Neural progenitor cell (in vitro differentiated cells): ENCODE data around the gene NFS1. TPM values are rescaled to one million over a fixed set of nuclear protein-coding genes. Genes with fewer than 3 reads are reported as not detected.

Experiments
- DNase-seq: peaks from one replicate; pipeline ENCODE4 v3.0.0-alpha.2; 2016; ENCODE audit warnings: low spot score
- H2AFZ ChIP-seq: fragments of 200-600 bp; sonication (generic); replicated peaks from 2 replicates; pipeline ENCODE4 v1.6.1; 2016; ENCODE audit warnings: antibody characterized with exemption
- H3F3A ChIP-seq: fragments of 200-600 bp; sonication (generic); 2 replicates; pipeline ENCODE4 v1.6.1; 2016; ENCODE audit warnings: antibody characterized with exemption, low read depth
- H3K27ac ChIP-seq: fragments of 200-600 bp; sonication (generic); 2 replicates; pipeline ENCODE4 v1.5.1; 2016; ENCODE audit warnings: mild to moderate bottlenecking
- H3K27me3 ChIP-seq: fragments of 200-600 bp; sonication (generic); 2 replicates; pipeline ENCODE4 v1.6.1; 2016; ENCODE audit warnings: mild to moderate bottlenecking, moderate library complexity
- H3K36me3 ChIP-seq: fragments of 200-600 bp; sonication (generic); 2 replicates; pipeline ENCODE4 v1.5.1; 2016
- H3K4me1 ChIP-seq: fragments of 200-600 bp; sonication (generic); 2 replicates; pipeline ENCODE4 v1.6.1; 2016; ENCODE audit warnings: mixed run types
- H3K4me2 ChIP-seq: fragments of 200-600 bp; sonication (generic); 2 replicates; pipeline ENCODE4 v1.6.1; 2016
- H3K4me3 ChIP-seq: fragments of 200-600 bp; sonication (generic); 2 replicates; pipeline ENCODE4 v1.5.1; 2016
- H3K79me2 ChIP-seq: fragments of 200-600 bp; sonication (generic); 2 replicates; pipeline ENCODE4 v1.6.1; 2016; ENCODE audit warnings: low read depth
- H3K9ac ChIP-seq: fragments of 200-600 bp; sonication (generic); 2 replicates; pipeline ENCODE4 v1.6.1; 2016
- H3K9me3 ChIP-seq: fragments of 200-600 bp; sonication (generic); 2 replicates; pipeline ENCODE4 v1.5.1; 2016; ENCODE audit warnings: low read depth
- H4K20me1 ChIP-seq: fragments of 200-600 bp; sonication (generic); 2 replicates; pipeline ENCODE4 v1.6.1; 2016; ENCODE audit warnings: low read depth
- H3K27ac Mint-ChIP-seq: 3 replicates; pipeline ENCODE4 v1.8.0; 2021; ENCODE audit warnings: mixed read lengths
- H3K27me3 Mint-ChIP-seq: 2 replicates; pipeline ENCODE4 v1.8.0; 2022; ENCODE audit warnings: low read depth, mild to moderate bottlenecking, inconsistent platforms, moderate library complexity, mixed read lengths; ENCODE audit not compliant: insufficient read depth
- H3K36me3 Mint-ChIP-seq: 3 replicates; pipeline ENCODE4 v1.8.0; 2021; ENCODE audit warnings: mixed read lengths
- H3K4me1 Mint-ChIP-seq: 3 replicates; pipeline ENCODE4 v1.8.0; 2021; ENCODE audit warnings: mixed read lengths
- H3K4me3 Mint-ChIP-seq: 3 replicates; pipeline ENCODE4 v1.8.0; 2021; ENCODE audit warnings: mild to moderate bottlenecking, moderate library complexity, mixed read lengths
- H3K9me3 Mint-ChIP-seq: 3 replicates; pipeline ENCODE4 v1.8.0; 2020; ENCODE audit warnings: mixed read lengths
- EZH2 ChIP-seq: fragments of 200-600 bp; sonication (generic); IDR thresholded peaks from 2 replicates; pipeline ENCODE4 v1.6.1; 2017; ENCODE audit warnings: antibody characterized with exemption, mild to moderate bottlenecking, moderate library complexity
- EZH2phosphoT487 ChIP-seq: fragments of 200-600 bp; sonication (generic); IDR thresholded peaks from 2 replicates; pipeline ENCODE4 v1.6.1; 2017; ENCODE audit warnings: antibody characterized with exemption
- total RNA-seq: library from RNA; depleted of rRNA; stranded (reverse); fragments of >200 nt; gene quantifications from 2 replicates; pipeline ENCODE4 v1.2.3, GENCODE V29; 2015; ENCODE audit warnings: low replicate concordance
- TF ChIP-seq, protein P1 (sequence below): fragments of 200-600 bp; sonication (generic); IDR thresholded peaks from 2 replicates; pipeline ENCODE4 v1.5.1; 2017; ENCODE audit warnings: antibody characterized with exemption, mild to moderate bottlenecking

NFS1 gene
- total RNA-seq, 1 donor from 2014 or later = 21.7 TPM

DNA sequence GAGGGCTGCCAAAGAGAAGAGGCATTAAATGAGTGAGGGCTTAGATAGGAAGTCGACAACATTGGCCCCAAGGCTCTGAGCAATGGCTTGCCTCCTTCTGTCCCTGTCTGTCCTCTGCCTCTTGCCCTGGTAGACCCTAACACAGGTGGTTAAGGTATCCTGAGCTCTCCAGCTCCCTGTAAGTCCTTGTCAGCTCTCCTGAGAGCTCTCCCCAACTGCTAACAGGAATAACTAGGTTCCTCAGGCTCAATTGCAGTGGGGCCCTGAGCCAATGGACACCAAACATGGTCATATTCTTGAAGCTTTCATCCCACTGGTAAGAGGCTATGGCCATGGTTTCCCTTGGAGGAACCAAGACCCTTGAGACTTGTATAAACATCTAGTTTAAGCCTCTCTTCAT is 29.5 kb downstream of the NFS1 start:
- H3K4me3 ChIP-seq = no peak overlapping the region
- no peak for DNase-seq
- no peak overlapping the region for H3K27ac ChIP-seq
- H3K4me1 Mint-ChIP-seq = peaks cover 3% of the 10 kb centered on the region
- H3K27me3 ChIP-seq = no peaks in the 10 kb centered on the region
- H3K27me3 Mint-ChIP-seq = peaks cover 4% of the 10 kb centered on the region
- H3K9ac ChIP-seq = no peak overlapping the region
- H3K9me3 Mint-ChIP-seq = no peaks in the 10 kb centered on the region
- no peaks in the 10 kb centered on the region for H3K4me1 ChIP-seq
- no peaks in the 10 kb centered on the region for H3K9me3 ChIP-seq
- H3F3A ChIP-seq = peaks cover 3% of the 10 kb centered on the region
- no peaks in the 10 kb centered on the region for H4K20me1 ChIP-seq
- no peak overlapping the region for H3K4me3 Mint-ChIP-seq
- H3K79me2 ChIP-seq = peaks cover under 1% of the 10 kb centered on the region
- H2AFZ ChIP-seq = no peak overlapping the region
- no peak overlapping the region for H3K4me2 ChIP-seq
- peaks cover 25% of the 10 kb centered on the region for H3K36me3 Mint-ChIP-seq
- H3K27ac Mint-ChIP-seq = no peak overlapping the region
- no peaks in the 10 kb centered on the region for H3K36me3 ChIP-seq
- TF ChIP-seq, protein P1, sequence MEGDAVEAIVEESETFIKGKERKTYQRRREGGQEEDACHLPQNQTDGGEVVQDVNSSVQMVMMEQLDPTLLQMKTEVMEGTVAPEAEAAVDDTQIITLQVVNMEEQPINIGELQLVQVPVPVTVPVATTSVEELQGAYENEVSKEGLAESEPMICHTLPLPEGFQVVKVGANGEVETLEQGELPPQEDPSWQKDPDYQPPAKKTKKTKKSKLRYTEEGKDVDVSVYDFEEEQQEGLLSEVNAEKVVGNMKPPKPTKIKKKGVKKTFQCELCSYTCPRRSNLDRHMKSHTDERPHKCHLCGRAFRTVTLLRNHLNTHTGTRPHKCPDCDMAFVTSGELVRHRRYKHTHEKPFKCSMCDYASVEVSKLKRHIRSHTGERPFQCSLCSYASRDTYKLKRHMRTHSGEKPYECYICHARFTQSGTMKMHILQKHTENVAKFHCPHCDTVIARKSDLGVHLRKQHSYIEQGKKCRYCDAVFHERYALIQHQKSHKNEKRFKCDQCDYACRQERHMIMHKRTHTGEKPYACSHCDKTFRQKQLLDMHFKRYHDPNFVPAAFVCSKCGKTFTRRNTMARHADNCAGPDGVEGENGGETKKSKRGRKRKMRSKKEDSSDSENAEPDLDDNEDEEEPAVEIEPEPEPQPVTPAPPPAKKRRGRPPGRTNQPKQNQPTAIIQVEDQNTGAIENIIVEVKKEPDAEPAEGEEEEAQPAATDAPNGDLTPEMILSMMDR = no peak
- TF ChIP-seq EZH2 = no peak
- TF ChIP-seq EZH2phosphoT487 = no peak

DNA sequence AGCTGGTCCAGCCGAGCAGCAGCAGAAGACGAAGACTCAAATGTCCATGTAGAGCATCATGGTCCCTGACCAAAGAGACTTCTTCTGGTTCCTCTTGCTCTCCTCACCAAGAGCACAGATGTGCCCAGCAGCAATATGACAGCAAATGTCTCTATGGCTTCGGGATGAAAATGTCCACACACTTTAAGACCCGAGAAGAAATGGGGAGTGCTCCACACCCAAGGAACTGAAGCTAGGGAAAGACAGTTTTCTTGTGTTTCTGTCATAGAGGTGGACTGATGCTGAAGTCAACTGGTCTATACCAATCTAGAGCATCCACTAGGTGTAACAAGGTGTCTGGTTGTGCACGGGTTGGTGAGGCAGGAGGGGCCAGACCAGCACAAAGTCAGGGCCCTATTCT is 29.9 kb downstream of the NFS1 start:
- H3K36me3 Mint-ChIP-seq = peaks cover 25% of the 10 kb centered on the region
- peaks cover 3% of the 10 kb centered on the region for H3K4me1 Mint-ChIP-seq
- Histone ChIP-seq H3K4me1 (no peaks in the 10 kb centered on the region), H3K4me3 (no peak overlapping the region), H3K27ac (no peak overlapping the region), H2AFZ (no peak overlapping the region), H3F3A (peaks cover 5% of the 10 kb centered on the region), H3K36me3 (no peaks in the 10 kb centered on the region), H3K9ac (no peak overlapping the region), H4K20me1 (peaks cover 1% of the 10 kb centered on the region), H3K27me3 (no peaks in the 10 kb centered on the region), H3K4me2 (no peak overlapping the region), H3K79me2 (peaks cover 5% of the 10 kb centered on the region), H3K9me3 (no peaks in the 10 kb centered on the region)
- H3K27ac Mint-ChIP-seq = no peak overlapping the region
- peaks cover 4% of the 10 kb centered on the region for H3K27me3 Mint-ChIP-seq
- no peak for DNase-seq
- H3K9me3 Mint-ChIP-seq = no peaks in the 10 kb centered on the region
- TF ChIP-seq EZH2 (no peak), EZH2phosphoT487 (no peak)
- TF ChIP-seq, protein P1 = no peak
- H3K4me3 Mint-ChIP-seq = no peak overlapping the region

GRCh38 chr20:35665949-35666288 is 33.2 kb downstream of the NFS1 start:
- TF ChIP-seq EZH2 (no peak), EZH2phosphoT487 (no peak)
- TF ChIP-seq, protein P1 = no peak
- Mint-ChIP-seq H3K4me1 (peaks cover 25% of the 10 kb centered on the region), H3K27me3 (peaks cover 5% of the 10 kb centered on the region), H3K27ac (no peak overlapping the region), H3K4me3 (peak overlapping the region; percentile 55), H3K9me3 (peaks cover 5% of the 10 kb centered on the region), H3K36me3 (peaks cover 28% of the 10 kb centered on the region)
- Histone ChIP-seq H3K9ac (no peak overlapping the region), H3K27ac (no peak overlapping the region), H3K4me3 (no peak overlapping the region), H3K4me2 (no peak overlapping the region), H3K79me2 (peaks cover 38% of the 10 kb centered on the region), H2AFZ (no peak overlapping the region), H3K4me1 (peaks cover 23% of the 10 kb centered on the region), H3F3A (peaks cover 10% of the 10 kb centered on the region), H3K36me3 (no peaks in the 10 kb centered on the region), H3K27me3 (no peaks in the 10 kb centered on the region), H4K20me1 (peaks cover 34% of the 10 kb centered on the region), H3K9me3 (no peaks in the 10 kb centered on the region)
- no peak for DNase-seq
